PC-9 (cell line): ENCODE data around the gene TRAPPC11. TPM values are rescaled to one million over a fixed set of nuclear protein-coding genes. Genes with fewer than 3 reads are reported as not detected.

Experiments used
- BruUV-seq: library from RNA; stranded (reverse); fragments of 400-500 nt; replicated peaks from 2 replicates; lab custom pipeline; 2021; lab: Mats Ljungman, UMichigan
- CTCF ChIA-PET: fragments of 300-600 bp; sonication (Branson Sonifier 250); formaldehyde crosslinking; loops from one replicate; lab custom pipeline; 2022; ENCODE audit warnings: antibody characterized with exemption; lab: Charles Lee
- POLR2A ChIA-PET: fragments of 300-600 bp; sonication (Branson Sonifier 250); formaldehyde crosslinking; loops from one replicate; lab custom pipeline; 2022; ENCODE audit warnings: antibody characterized with exemption; ENCODE audit not compliant: unreplicated experiment; lab: Charles Lee
- DNase-seq, 2 experiments: peaks; one replicate each; pipeline versions ENCODE4 v3.0.0 to v3.0.0-alpha.2; 2015 to 2022; ENCODE audit warnings: mixed read lengths in 1 of 2
- H2AFZ ChIP-seq: fragments of 200-600 bp; sonication (generic); 2 replicates; pipeline ENCODE4 v1.8.1; 2017; ENCODE audit warnings: antibody characterized with exemption
- H3F3A ChIP-seq: fragments of 200-600 bp; sonication (generic); 2 replicates; pipeline ENCODE4 v1.8.1; 2017; ENCODE audit warnings: antibody characterized with exemption, mild to moderate bottlenecking, low read depth; ENCODE audit not compliant: insufficient read depth
- H3K27ac ChIP-seq: fragments of 200-600 bp; sonication (generic); 2 replicates; pipeline ENCODE4 v1.6.1; 2016; ENCODE audit warnings: mixed run types
- H3K27me3 ChIP-seq: fragments of 200-600 bp; sonication (generic); 2 replicates; pipeline ENCODE4 v1.6.1; 2016; ENCODE audit warnings: low read depth, mixed run types; ENCODE audit not compliant: insufficient read depth
- H3K36me3 ChIP-seq: fragments of 200-600 bp; sonication (generic); 2 replicates; pipeline ENCODE4 v1.6.1; 2016; ENCODE audit warnings: low read depth, mixed run types
- H3K4me1 ChIP-seq: fragments of 200-600 bp; sonication (generic); replicated peaks from 2 replicates; pipeline ENCODE4 v1.6.1; 2016; ENCODE audit warnings: mixed run types; ENCODE audit not compliant: insufficient read depth
- H3K4me2 ChIP-seq: fragments of 200-600 bp; sonication (generic); 2 replicates; pipeline ENCODE4 v1.6.1; 2017; ENCODE audit warnings: mixed run types
- H3K4me3 ChIP-seq: fragments of 200-600 bp; sonication (generic); 2 replicates; pipeline ENCODE4 v1.6.1; 2016; ENCODE audit warnings: mixed run types
- H3K79me2 ChIP-seq: fragments of 200-600 bp; sonication (generic); 2 replicates; pipeline ENCODE4 v1.6.1; 2017; ENCODE audit warnings: low read depth, mixed run types
- H3K9me2 ChIP-seq: fragments of 200-600 bp; sonication (generic); 2 replicates; pipeline ENCODE4 v1.8.1; 2017; ENCODE audit warnings: mild to moderate bottlenecking; ENCODE audit not compliant: insufficient read depth
- H3K9me3 ChIP-seq: fragments of 200-600 bp; sonication (generic); 2 replicates; pipeline ENCODE4 v1.8.1; 2016; ENCODE audit warnings: low read depth; ENCODE audit not compliant: insufficient read depth
- H4K20me1 ChIP-seq: fragments of 200-600 bp; sonication (generic); 2 replicates; pipeline ENCODE4 v1.8.1; 2017; ENCODE audit not compliant: insufficient read depth
- EZH2 ChIP-seq: fragments of 200-600 bp; sonication (generic); IDR thresholded peaks from 2 replicates; pipeline ENCODE4 v1.8.0; 2017; ENCODE audit warnings: antibody characterized with exemption, low read depth
- intact Hi-C: fragments of 100-400 bp; cut with micrococcal nuclease; formaldehyde crosslinking; loops from one replicate; pipeline ENCODE4 v1.10.0; 2022; ENCODE audit not compliant: unreplicated experiment
- total RNA-seq: library from RNA; stranded (reverse); gene quantifications from 2 replicates; pipeline ENCODE4 v1.2.3, GENCODE V29; 2021
- TF ChIP-seq, protein P1 (sequence below): fragments of 200-600 bp; sonication (generic); conservative IDR thresholded peaks from 2 replicates; pipeline ENCODE4 v1.6.1; 2017; ENCODE audit warnings: mixed run types, antibody characterized with exemption, mild to moderate bottlenecking, moderate library complexity

The TRAPPC11 gene
- total RNA-seq, 1 experiment from 2014 or later: 29.0 TPM

- TF ChIP-seq, protein P1, sequence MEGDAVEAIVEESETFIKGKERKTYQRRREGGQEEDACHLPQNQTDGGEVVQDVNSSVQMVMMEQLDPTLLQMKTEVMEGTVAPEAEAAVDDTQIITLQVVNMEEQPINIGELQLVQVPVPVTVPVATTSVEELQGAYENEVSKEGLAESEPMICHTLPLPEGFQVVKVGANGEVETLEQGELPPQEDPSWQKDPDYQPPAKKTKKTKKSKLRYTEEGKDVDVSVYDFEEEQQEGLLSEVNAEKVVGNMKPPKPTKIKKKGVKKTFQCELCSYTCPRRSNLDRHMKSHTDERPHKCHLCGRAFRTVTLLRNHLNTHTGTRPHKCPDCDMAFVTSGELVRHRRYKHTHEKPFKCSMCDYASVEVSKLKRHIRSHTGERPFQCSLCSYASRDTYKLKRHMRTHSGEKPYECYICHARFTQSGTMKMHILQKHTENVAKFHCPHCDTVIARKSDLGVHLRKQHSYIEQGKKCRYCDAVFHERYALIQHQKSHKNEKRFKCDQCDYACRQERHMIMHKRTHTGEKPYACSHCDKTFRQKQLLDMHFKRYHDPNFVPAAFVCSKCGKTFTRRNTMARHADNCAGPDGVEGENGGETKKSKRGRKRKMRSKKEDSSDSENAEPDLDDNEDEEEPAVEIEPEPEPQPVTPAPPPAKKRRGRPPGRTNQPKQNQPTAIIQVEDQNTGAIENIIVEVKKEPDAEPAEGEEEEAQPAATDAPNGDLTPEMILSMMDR: no peak
- no peaks in the 10 kb centered on the region for H3K36me3 ChIP-seq
- no peaks in the 10 kb centered on the region for H4K20me1 ChIP-seq
- DNase-seq: no peak
- no peak overlapping the region for H3K27ac ChIP-seq
- no peaks in the 10 kb centered on the region for H3K9me3 ChIP-seq
- no peak overlapping the region for H3K4me2 ChIP-seq
- 0 out of 2 replicates have a peak, but pooled peaks cover 6% of the 10 kb centered on the region for H3F3A ChIP-seq
- no peaks in the 10 kb centered on the region for H3K27me3 ChIP-seq
- intact Hi-C loops: loop anchor here (5.0 kb wide), 1 partner anchor 137 kb away; no protein-coding TSS in a partner anchor
- peaks cover 16% of the 10 kb centered on the region for H3K4me1 ChIP-seq
- CTCF ChIA-PET: no interaction called here
- BruUV-seq: no TSS peak
- H2AFZ ChIP-seq: no peak overlapping the region
- no peaks in the 10 kb centered on the region for H3K79me2 ChIP-seq
- POLR2A ChIA-PET: no interaction called here
- no peaks in the 10 kb centered on the region for H3K9me2 ChIP-seq
- H3K4me3 ChIP-seq: no peak overlapping the region
Observed at GRCh38 chr4:183639291-183639690, 19.8 kb upstream of the TRAPPC11 start.

DNA sequence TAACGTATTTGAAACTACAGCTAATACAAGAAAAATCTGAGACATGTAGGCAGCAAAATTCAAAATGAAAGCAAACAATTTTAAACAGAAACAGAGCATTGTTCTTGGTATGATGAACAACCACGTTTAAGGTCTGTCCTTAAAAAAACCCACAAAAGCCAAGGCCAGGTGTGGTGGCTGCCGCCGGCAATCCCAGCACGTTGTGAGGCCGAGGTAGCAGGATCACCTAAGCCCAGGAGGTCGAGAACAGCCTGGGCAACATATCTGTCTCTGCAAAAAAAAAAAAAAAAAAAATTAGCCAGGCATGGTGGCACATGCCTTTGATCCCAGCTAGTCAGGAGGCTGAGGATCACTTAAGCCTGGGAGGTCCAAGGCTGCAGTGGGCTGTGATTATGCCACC is 13.8 kb upstream of the TRAPPC11 start:
- ChIA-PET CTCF (no interaction called here), POLR2A (no interaction called here)
- Histone ChIP-seq H4K20me1 (no peaks in the 10 kb centered on the region), H3K4me2 (no peak overlapping the region), H3K4me1 (no peaks in the 10 kb centered on the region), H3K9me3 (no peaks in the 10 kb centered on the region), H3K36me3 (no peaks in the 10 kb centered on the region), H3K27ac (no peak overlapping the region), H3K79me2 (no peaks in the 10 kb centered on the region), H3K9me2 (no peaks in the 10 kb centered on the region), H2AFZ (no peak overlapping the region), H3K4me3 (no peak overlapping the region), H3K27me3 (no peaks in the 10 kb centered on the region), H3F3A (no peaks in the 10 kb centered on the region)
- DNase-seq: no peak
- intact Hi-C loops: no loop called here
- BruUV-seq: no TSS peak
- no peak for TF ChIP-seq EZH2
- TF ChIP-seq, protein P1: no peak

- Histone ChIP-seq H3K4me2 (peak overlapping the region; percentile 82), H3K9me2 (no peaks in the 10 kb centered on the region), H4K20me1 (no peaks in the 10 kb centered on the region), H3K9me3 (no peaks in the 10 kb centered on the region), H3K4me3 (peak overlapping the region; percentile 92), H3F3A (no peaks in the 10 kb centered on the region), H3K4me1 (peaks cover 18% of the 10 kb centered on the region), H3K79me2 (peaks cover 31% of the 10 kb centered on the region), H2AFZ (no peak overlapping the region), H3K27ac (no peak overlapping the region), H3K36me3 (no peaks in the 10 kb centered on the region; the same call in 1 of the 2 replicates), H3K27me3 (no peaks in the 10 kb centered on the region)
- no peak for DNase-seq
- ChIA-PET POLR2A (no interaction called here), CTCF (no interaction called here)
- TF ChIP-seq EZH2: no peak
- TF ChIP-seq, protein P1: no peak
- BruUV-seq: no TSS peak
- intact Hi-C loops: no loop called here
Observed at GRCh38 chr4:183657564-183657963, 1.5 kb upstream of the TRAPPC11 start.
